ENCODE results near the gene ESRRA. TPM values are rescaled to one million over a fixed set of nuclear protein-coding genes. Genes with fewer than 3 reads are reported as not detected.

ESRRA gene
- total and polyA plus RNA-seq, 2 of the 8 experiments (the other 6 are each of a cell fraction or from before 2014, with no cell fraction given): 18.2 to 37.0 TPM

GRCh38 chr11:64306563-64306875 is 1.2 kb downstream of the ESRRA start (continued):
- TF ChIP-seq, protein P1, sequence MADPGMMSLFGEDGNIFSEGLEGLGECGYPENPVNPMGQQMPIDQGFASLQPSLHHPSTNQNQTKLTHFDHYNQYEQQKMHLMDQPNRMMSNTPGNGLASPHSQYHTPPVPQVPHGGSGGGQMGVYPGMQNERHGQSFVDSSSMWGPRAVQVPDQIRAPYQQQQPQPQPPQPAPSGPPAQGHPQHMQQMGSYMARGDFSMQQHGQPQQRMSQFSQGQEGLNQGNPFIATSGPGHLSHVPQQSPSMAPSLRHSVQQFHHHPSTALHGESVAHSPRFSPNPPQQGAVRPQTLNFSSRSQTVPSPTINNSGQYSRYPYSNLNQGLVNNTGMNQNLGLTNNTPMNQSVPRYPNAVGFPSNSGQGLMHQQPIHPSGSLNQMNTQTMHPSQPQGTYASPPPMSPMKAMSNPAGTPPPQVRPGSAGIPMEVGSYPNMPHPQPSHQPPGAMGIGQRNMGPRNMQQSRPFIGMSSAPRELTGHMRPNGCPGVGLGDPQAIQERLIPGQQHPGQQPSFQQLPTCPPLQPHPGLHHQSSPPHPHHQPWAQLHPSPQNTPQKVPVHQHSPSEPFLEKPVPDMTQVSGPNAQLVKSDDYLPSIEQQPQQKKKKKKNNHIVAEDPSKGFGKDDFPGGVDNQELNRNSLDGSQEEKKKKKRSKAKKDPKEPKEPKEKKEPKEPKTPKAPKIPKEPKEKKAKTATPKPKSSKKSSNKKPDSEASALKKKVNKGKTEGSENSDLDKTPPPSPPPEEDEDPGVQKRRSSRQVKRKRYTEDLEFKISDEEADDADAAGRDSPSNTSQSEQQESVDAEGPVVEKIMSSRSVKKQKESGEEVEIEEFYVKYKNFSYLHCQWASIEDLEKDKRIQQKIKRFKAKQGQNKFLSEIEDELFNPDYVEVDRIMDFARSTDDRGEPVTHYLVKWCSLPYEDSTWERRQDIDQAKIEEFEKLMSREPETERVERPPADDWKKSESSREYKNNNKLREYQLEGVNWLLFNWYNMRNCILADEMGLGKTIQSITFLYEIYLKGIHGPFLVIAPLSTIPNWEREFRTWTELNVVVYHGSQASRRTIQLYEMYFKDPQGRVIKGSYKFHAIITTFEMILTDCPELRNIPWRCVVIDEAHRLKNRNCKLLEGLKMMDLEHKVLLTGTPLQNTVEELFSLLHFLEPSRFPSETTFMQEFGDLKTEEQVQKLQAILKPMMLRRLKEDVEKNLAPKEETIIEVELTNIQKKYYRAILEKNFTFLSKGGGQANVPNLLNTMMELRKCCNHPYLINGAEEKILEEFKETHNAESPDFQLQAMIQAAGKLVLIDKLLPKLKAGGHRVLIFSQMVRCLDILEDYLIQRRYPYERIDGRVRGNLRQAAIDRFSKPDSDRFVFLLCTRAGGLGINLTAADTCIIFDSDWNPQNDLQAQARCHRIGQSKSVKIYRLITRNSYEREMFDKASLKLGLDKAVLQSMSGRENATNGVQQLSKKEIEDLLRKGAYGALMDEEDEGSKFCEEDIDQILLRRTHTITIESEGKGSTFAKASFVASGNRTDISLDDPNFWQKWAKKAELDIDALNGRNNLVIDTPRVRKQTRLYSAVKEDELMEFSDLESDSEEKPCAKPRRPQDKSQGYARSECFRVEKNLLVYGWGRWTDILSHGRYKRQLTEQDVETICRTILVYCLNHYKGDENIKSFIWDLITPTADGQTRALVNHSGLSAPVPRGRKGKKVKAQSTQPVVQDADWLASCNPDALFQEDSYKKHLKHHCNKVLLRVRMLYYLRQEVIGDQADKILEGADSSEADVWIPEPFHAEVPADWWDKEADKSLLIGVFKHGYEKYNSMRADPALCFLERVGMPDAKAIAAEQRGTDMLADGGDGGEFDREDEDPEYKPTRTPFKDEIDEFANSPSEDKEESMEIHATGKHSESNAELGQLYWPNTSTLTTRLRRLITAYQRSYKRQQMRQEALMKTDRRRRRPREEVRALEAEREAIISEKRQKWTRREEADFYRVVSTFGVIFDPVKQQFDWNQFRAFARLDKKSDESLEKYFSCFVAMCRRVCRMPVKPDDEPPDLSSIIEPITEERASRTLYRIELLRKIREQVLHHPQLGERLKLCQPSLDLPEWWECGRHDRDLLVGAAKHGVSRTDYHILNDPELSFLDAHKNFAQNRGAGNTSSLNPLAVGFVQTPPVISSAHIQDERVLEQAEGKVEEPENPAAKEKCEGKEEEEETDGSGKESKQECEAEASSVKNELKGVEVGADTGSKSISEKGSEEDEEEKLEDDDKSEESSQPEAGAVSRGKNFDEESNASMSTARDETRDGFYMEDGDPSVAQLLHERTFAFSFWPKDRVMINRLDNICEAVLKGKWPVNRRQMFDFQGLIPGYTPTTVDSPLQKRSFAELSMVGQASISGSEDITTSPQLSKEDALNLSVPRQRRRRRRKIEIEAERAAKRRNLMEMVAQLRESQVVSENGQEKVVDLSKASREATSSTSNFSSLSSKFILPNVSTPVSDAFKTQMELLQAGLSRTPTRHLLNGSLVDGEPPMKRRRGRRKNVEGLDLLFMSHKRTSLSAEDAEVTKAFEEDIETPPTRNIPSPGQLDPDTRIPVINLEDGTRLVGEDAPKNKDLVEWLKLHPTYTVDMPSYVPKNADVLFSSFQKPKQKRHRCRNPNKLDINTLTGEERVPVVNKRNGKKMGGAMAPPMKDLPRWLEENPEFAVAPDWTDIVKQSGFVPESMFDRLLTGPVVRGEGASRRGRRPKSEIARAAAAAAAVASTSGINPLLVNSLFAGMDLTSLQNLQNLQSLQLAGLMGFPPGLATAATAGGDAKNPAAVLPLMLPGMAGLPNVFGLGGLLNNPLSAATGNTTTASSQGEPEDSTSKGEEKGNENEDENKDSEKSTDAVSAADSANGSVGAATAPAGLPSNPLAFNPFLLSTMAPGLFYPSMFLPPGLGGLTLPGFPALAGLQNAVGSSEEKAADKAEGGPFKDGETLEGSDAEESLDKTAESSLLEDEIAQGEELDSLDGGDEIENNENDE (IDR thresholded peaks at IDR 0.05; ENCODE audit: insufficient replicate concordance, low read length): no peak
- TF ChIP-seq SAP30 (IDR thresholded peaks at IDR 0.05; ENCODE audit: insufficient read depth, insufficient replicate concordance, low read length) (no peak), GABPA (IDR thresholded peaks at IDR 0.05; ENCODE audit: borderline replicate concordance, insufficient read depth, low read length) (no peak), TAF7 (optimal IDR thresholded peaks at IDR 0.05; ENCODE audit: borderline replicate concordance, low read depth, low read length) (no peak), KDM1A (IDR thresholded peaks at IDR 0.05; ENCODE audit: borderline replicate concordance, low read length) (no peak), JUN (IDR thresholded peaks at IDR 0.05; ENCODE audit: low read depth, low read length) (no peak), HDAC2 (IDR thresholded peaks at IDR 0.05; ENCODE audit: borderline replicate concordance in 1 of 2, low read depth in 2 of 2, low read length in 2 of 2) (no peak), FOSL1 (IDR thresholded peaks at IDR 0.05; ENCODE audit: insufficient read depth, low read depth, low read length) (no peak), RBBP5 (IDR thresholded peaks at IDR 0.05; ENCODE audit: borderline replicate concordance, low read depth, low read length) (no peak), JUND (IDR thresholded peaks at IDR 0.05; ENCODE audit: low read length) (no peak), NANOG (IDR thresholded peaks at IDR 0.05; ENCODE audit: insufficient read depth, low read depth, low read length, poor library complexity, severe bottlenecking) (no peak)
